HL-60 (cell line): ENCODE measurements around the gene TANK.
A peak's percentile ranks its signal among the peaks of the same experiment; 100 is the strongest.

ENCODE experiments used
- DNase-seq, 2 experiments: peaks; one replicate each; pipeline ENCODE4 v3.0.0-alpha.2; 2010 to 2020; ENCODE audit warnings: low read depth in 1 of 2, low spot score in 1 of 2
- H3K27ac ChIP-seq: fragments of 250-450 bp; sonication (Bioruptor Pico); replicated peaks from 2 replicates; pipeline ENCODE4 v1.5.1; 2020; ENCODE audit warnings: mild to moderate bottlenecking, moderate library complexity
- H3K27me3 ChIP-seq: fragments of 250-450 bp; sonication (Bioruptor Pico); 2 replicates; pipeline ENCODE4 v1.5.1; 2021; ENCODE audit warnings: mild to moderate bottlenecking, moderate library complexity; ENCODE audit not compliant: insufficient read depth, poor library complexity, severe bottlenecking
- H3K4me3 ChIP-seq: replicated peaks from 2 replicates; pipeline ENCODE4 v1.5.1; 2011; ENCODE audit warnings: mild to moderate bottlenecking, control low read depth, low read length; ENCODE audit not compliant: insufficient read depth
- CTCF ChIP-seq: IDR thresholded peaks from one replicate; pipeline ENCODE4 v1.5.1; 2011; ENCODE audit warnings: low read length, control low read depth, inconsistent platforms; ENCODE audit not compliant: insufficient read depth
- GABPA ChIP-seq: IDR thresholded peaks from 2 replicates; pipeline ENCODE4 v1.6.1; 2012; ENCODE audit warnings: low read depth
- POLR2AphosphoS5 ChIP-seq: IDR thresholded peaks from 2 replicates; pipeline ENCODE4 v1.6.1; 2012; ENCODE audit warnings: low read depth
- REST ChIP-seq: IDR thresholded peaks from 2 replicates; pipeline ENCODE4 v1.6.1; 2012; ENCODE audit warnings: low read depth; ENCODE audit not compliant: insufficient replicate concordance
- SPI1 ChIP-seq: IDR thresholded peaks from 2 replicates; pipeline ENCODE4 v1.6.1; 2012; ENCODE audit warnings: low read depth, mild to moderate bottlenecking, borderline replicate concordance

Gene TANK

GRCh38 chr2:161245671-161246070 is 85.4 kb downstream of the TANK start:
- TF ChIP-seq GABPA (no peak), POLR2AphosphoS5 (no peak)
- Histone ChIP-seq H3K4me3 (no peak overlapping the region), H3K27me3 (peaks cover 9% of the 10 kb centered on the region), H3K27ac (no peak overlapping the region)
- no peak for DNase-seq

- TF ChIP-seq POLR2AphosphoS5 (no peak), SPI1 (no peak), CTCF (no peak)
- H3K27ac ChIP-seq = no peak overlapping the region
Measured at GRCh38 chr2:161246281-161246680, 86.1 kb downstream of the TANK start.

GRCh38 chr2:161250864-161251436 is 90.7 kb downstream of the TANK start:
- H3K27me3 ChIP-seq = peaks cover 9% of the 10 kb centered on the region
- H3K4me3 ChIP-seq = no peak overlapping the region
- peak in 1 of 2 experiments; percentile 25 for DNase-seq
- no peak for TF ChIP-seq SPI1
- no peak for TF ChIP-seq POLR2AphosphoS5
- no peak for TF ChIP-seq GABPA
- no peak for TF ChIP-seq REST
- TF ChIP-seq CTCF = peak; percentile 14
- H3K27ac ChIP-seq = no peak overlapping the region

More at GRCh38 chr2:161246281-161246680, 86.1 kb downstream of the TANK start:
- peaks cover 9% of the 10 kb centered on the region for H3K27me3 ChIP-seq
- H3K4me3 ChIP-seq = no peak overlapping the region
- DNase-seq = no peak

GRCh38 chr2:161257123-161257952 is 97.1 kb downstream of the TANK start:
- no peak for TF ChIP-seq POLR2AphosphoS5
- TF ChIP-seq REST = no peak
- TF ChIP-seq GABPA = no peak
- no peak for TF ChIP-seq CTCF
- no peak for TF ChIP-seq SPI1
- no peak for DNase-seq

More at GRCh38 chr2:161257123-161257952, 97.1 kb downstream of the TANK start:
- no peak overlapping the region for H3K27ac ChIP-seq
- H3K27me3 ChIP-seq = no peaks in the 10 kb centered on the region
- no peak overlapping the region for H3K4me3 ChIP-seq
